Thyroid gland (tissue), 4 donors: ENCODE measurements around the gene VGLL3. TPM values are rescaled to one million over a fixed set of nuclear protein-coding genes. Genes with fewer than 3 reads are reported as not detected.
A peak's percentile ranks its signal among the peaks of the same experiment; 100 is the strongest.

Source experiments
- DNase-seq, 2 donors: peaks; one replicate each; pipeline ENCODE4 v3.0.0-alpha.2; 2019
- H3K27ac ChIP-seq, 3 donors: fragments of 200-600 bp; sonication (generic); 1 replicate in 2 of 3; 2 replicates in 1 of 3; pipeline ENCODE4 v1.5.1; 2016 to 2019; ENCODE audit warnings: mild to moderate bottlenecking in 1 of 3, moderate library complexity in 1 of 3
- H3K27me3 ChIP-seq: fragments of 200-600 bp; sonication (generic); one replicate; pipeline ENCODE4 v1.5.1; 2019
- H3K36me3 ChIP-seq, 2 donors: fragments of 200-600 bp; sonication (generic); one replicate each; pipeline ENCODE4 v1.5.1; 2016 to 2019
- H3K4me1 ChIP-seq, 2 donors: fragments of 200-600 bp; sonication (generic); one replicate each; pipeline ENCODE4 v1.5.1; 2017 to 2019
- H3K4me3 ChIP-seq, 3 donors: fragments of 200-600 bp; sonication (generic); replicated peaks in 1 of 3; 1 replicate in 2 of 3; 2 replicates in 1 of 3; pipeline ENCODE4 v1.5.1; 2016; ENCODE audit warnings: mild to moderate bottlenecking in 1 of 3
- H3K9me3 ChIP-seq: fragments of 200-600 bp; sonication (generic); one replicate; pipeline ENCODE4 v1.5.1; 2017
- CTCF ChIP-seq, 6 experiments: fragments of 200-600 bp in 3 of 6; fragments of 450-650 bp in 3 of 6; sonication (generic) in 3 of 6; IDR thresholded peaks; one replicate each; pipeline ENCODE4 v1.5.1; 2016 to 2019; ENCODE audit warnings: antibody characterized with exemption in 6 of 6, mild to moderate bottlenecking in 2 of 6, inconsistent platforms in 1 of 6, moderate library complexity in 1 of 6
- POLR2A ChIP-seq, 2 donors: fragments of 450-650 bp; IDR thresholded peaks; one replicate each; pipeline ENCODE4 v1.6.1; 2017; ENCODE audit warnings: antibody characterized with exemption in 2 of 2, mild to moderate bottlenecking in 2 of 2, moderate library complexity in 1 of 2
- WGBS, 2 donors: methylation state at CpG; one replicate each; pipeline ENCODE4 v1.1.5; 2017; 5-methylcytosine and 5-hydroxymethylcytosine counted together
- intact Hi-C: fragments of 100-400 bp; cut with DNase I; formaldehyde crosslinking; loops from one replicate; pipeline ENCODE4 v1.15.1; 2023
- total RNA-seq, 4 donors: library from RNA; depleted of rRNA; stranded (reverse); fragments of >200 nt; gene quantifications; one replicate each; pipeline ENCODE4 v1.2.3, GENCODE V29; 2016

Gene VGLL3
- total RNA-seq, 4 donors from 2014 or later, result 3.0 to 18.7 (median 12.7) TPM

DNA sequence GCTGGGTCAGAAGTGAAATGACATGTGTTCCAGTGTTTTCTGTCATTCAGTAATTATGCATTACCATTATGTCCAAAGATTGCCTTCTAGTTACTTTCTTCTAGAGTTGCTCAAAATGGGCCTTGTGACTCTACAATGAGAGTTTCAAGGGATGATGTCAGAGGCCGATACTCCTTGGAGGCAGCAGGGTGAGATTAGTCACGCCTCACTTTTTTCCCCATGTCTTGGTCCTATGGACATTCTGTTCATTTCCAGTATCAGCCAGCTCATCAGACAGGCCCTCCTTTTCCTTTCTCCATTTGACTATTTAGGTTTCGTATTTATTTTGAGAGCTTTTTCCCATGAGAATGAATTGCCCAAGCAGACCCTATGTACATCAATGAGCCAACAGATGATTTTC lies 17.5 kb downstream of the VGLL3 start:
- H3K27me3 ChIP-seq, result no peaks in the 10 kb centered on the region
- WGBS, 2 donors, result 92 to 93% methylated on average over 3 of the region's 3 CpGs
- intact Hi-C loops, result no loop called here
- no peak overlapping the region for H3K27ac ChIP-seq
- TF ChIP-seq POLR2A (IDR thresholded peaks at IDR 0.05) (no peak), CTCF (IDR thresholded peaks at IDR 0.05) (no peak)
- DNase-seq, result no peak
- no peaks in the 10 kb centered on the region for H3K4me1 ChIP-seq
- no peaks in the 10 kb centered on the region for H3K9me3 ChIP-seq
- no peaks in the 10 kb centered on the region for H3K36me3 ChIP-seq
- no peak overlapping the region for H3K4me3 ChIP-seq

- H3K27ac ChIP-seq, result no peak overlapping the region
- peak; percentile 23 to 31 for DNase-seq
- intact Hi-C loops, result no loop called here
- H3K9me3 ChIP-seq, result no peaks in the 10 kb centered on the region
- 63 to 66% methylated on average over 6 of the region's 6 CpGs for WGBS, 2 donors
- H3K27me3 ChIP-seq, result no peaks in the 10 kb centered on the region
- no peaks in the 10 kb centered on the region for H3K4me1 ChIP-seq
- H3K4me3 ChIP-seq, result no peak overlapping the region
- TF ChIP-seq POLR2A (IDR thresholded peaks at IDR 0.05) (no peak), CTCF (IDR thresholded peaks at IDR 0.05) (peak in 4 of 6 experiments; percentile 28 to 52 (median 42))
- H3K36me3 ChIP-seq, result no peaks in the 10 kb centered on the region
These were observed 21.3 kb downstream of the VGLL3 start for GRCh38 chr3:86969500-86970189.

GRCh38 chr3:86968244-86968932 lies 22.6 kb downstream of the VGLL3 start:
- intact Hi-C loops, result no loop called here
- 95 to 97% methylated on average over 7 of the region's 7 CpGs for WGBS, 2 donors
- Histone ChIP-seq H3K4me3 (no peak overlapping the region), H3K27ac (no peak overlapping the region), H3K4me1 (no peaks in the 10 kb centered on the region), H3K27me3 (no peaks in the 10 kb centered on the region), H3K9me3 (no peaks in the 10 kb centered on the region), H3K36me3 (no peaks in the 10 kb centered on the region)
- TF ChIP-seq CTCF (IDR thresholded peaks at IDR 0.05) (no peak), POLR2A (IDR thresholded peaks at IDR 0.05) (no peak)
- DNase-seq, result no peak

DNA sequence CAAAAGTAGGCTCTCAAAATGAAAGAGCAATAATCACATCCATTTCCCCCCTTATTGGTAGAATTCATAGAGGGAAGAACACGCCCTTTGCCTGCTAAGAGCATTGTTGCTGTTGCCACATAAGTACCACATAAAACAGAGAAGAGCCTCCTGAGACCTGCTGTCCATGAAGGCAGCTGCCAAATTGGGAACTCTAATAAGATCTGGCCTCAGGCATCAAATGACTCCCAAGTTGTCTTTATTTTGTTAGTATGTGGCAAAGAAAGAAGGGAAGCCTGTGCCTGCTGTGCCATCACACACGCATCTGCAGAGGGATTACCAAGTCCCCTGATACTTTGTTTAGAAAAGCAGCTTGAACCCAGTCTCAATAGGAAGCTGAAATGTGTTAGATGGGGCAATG lies 23.9 kb downstream of the VGLL3 start:
- intact Hi-C loops, result no loop called here
- H3K9me3 ChIP-seq, result no peaks in the 10 kb centered on the region
- H3K27ac ChIP-seq, result no peak overlapping the region
- DNase-seq, result no peak
- TF ChIP-seq CTCF (IDR thresholded peaks at IDR 0.05) (no peak), POLR2A (IDR thresholded peaks at IDR 0.05) (no peak)
- no peak overlapping the region for H3K4me3 ChIP-seq
- no peaks in the 10 kb centered on the region for H3K27me3 ChIP-seq
- WGBS, 2 donors, result 65 to 77% methylated on average over 2 of the region's 2 CpGs
- no peaks in the 10 kb centered on the region for H3K36me3 ChIP-seq
- no peaks in the 10 kb centered on the region for H3K4me1 ChIP-seq

- Histone ChIP-seq H3K27ac (no peak overlapping the region), H3K9me3 (no peaks in the 10 kb centered on the region), H3K27me3 (no peaks in the 10 kb centered on the region), H3K4me3 (no peak overlapping the region), H3K4me1 (no peaks in the 10 kb centered on the region), H3K36me3 (no peaks in the 10 kb centered on the region)
- no peak for DNase-seq
- TF ChIP-seq POLR2A (IDR thresholded peaks at IDR 0.05) (no peak), CTCF (IDR thresholded peaks at IDR 0.05) (no peak)
- WGBS, 2 donors, result 87 to 97% methylated on average over 3 of the region's 3 CpGs
- intact Hi-C loops, result no loop called here
These were observed 25.8 kb downstream of the VGLL3 start for GRCh38 chr3:86965166-86965565.
